ENCODE results near the gene ABTB2.

DNA sequence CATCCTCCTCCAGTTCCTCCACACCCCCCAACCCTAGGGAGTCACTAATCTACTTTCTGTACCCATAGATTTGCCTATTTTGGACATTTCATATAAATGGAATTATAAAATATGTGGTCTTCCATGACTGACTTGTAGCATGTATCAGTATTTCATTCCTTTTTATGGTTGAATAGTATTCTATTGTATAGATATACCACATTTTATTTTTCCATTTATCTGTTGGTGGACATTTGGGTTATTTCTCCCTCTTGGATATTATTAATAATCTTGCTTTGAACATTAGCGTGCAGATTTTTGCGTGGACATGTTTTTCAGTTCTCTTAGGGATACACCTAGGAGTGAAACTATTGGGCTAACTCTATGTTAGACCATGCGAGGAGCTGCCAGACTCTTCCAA lies 229.0 kb downstream of the ABTB2 start:
- TF ChIP-seq, protein P1, sequence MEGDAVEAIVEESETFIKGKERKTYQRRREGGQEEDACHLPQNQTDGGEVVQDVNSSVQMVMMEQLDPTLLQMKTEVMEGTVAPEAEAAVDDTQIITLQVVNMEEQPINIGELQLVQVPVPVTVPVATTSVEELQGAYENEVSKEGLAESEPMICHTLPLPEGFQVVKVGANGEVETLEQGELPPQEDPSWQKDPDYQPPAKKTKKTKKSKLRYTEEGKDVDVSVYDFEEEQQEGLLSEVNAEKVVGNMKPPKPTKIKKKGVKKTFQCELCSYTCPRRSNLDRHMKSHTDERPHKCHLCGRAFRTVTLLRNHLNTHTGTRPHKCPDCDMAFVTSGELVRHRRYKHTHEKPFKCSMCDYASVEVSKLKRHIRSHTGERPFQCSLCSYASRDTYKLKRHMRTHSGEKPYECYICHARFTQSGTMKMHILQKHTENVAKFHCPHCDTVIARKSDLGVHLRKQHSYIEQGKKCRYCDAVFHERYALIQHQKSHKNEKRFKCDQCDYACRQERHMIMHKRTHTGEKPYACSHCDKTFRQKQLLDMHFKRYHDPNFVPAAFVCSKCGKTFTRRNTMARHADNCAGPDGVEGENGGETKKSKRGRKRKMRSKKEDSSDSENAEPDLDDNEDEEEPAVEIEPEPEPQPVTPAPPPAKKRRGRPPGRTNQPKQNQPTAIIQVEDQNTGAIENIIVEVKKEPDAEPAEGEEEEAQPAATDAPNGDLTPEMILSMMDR (IDR thresholded peaks at IDR 0.05) = no peak
- no peak for TF ChIP-seq POLR2A (IDR thresholded peaks at IDR 0.05)

Data from Peyer's patch (tissue), 4 donors.